ENCODE measurements around the gene COL18A1.

DNA sequence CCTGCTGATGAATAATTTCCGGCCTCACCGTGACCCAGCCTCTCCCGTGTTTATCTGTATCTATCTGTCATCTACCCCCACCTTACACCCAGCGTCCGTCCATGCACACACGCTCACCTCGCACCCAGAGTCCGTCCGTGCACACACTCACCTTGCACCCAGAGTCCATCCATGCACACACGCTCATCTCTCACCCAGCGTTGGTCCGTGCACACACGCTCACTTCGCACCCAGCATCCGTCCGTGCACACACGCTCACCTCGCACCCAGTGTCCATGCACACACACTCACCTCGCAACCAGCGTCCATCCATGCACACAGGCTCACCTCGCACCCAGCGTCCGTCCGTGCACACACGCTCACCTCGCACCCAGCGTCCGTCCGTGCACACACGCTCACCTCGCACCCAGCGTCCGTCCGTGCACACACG is 25.0 kb upstream of the COL18A1 start:
- TF ChIP-seq, protein P1, sequence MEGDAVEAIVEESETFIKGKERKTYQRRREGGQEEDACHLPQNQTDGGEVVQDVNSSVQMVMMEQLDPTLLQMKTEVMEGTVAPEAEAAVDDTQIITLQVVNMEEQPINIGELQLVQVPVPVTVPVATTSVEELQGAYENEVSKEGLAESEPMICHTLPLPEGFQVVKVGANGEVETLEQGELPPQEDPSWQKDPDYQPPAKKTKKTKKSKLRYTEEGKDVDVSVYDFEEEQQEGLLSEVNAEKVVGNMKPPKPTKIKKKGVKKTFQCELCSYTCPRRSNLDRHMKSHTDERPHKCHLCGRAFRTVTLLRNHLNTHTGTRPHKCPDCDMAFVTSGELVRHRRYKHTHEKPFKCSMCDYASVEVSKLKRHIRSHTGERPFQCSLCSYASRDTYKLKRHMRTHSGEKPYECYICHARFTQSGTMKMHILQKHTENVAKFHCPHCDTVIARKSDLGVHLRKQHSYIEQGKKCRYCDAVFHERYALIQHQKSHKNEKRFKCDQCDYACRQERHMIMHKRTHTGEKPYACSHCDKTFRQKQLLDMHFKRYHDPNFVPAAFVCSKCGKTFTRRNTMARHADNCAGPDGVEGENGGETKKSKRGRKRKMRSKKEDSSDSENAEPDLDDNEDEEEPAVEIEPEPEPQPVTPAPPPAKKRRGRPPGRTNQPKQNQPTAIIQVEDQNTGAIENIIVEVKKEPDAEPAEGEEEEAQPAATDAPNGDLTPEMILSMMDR (IDR thresholded peaks at IDR 0.05) = no peak
- TF ChIP-seq POLR2AphosphoS5 (IDR thresholded peaks at IDR 0.05) = no peak
- TF ChIP-seq EP300 (IDR thresholded peaks at IDR 0.05; ENCODE audit: low read depth) = no peak
- TF ChIP-seq POLR2A (IDR thresholded peaks at IDR 0.05) = no peak

Data from transverse colon (tissue), 4 donors.